ENCODE data around the gene PRDX5. TPM values are rescaled to one million over a fixed set of nuclear protein-coding genes. Genes with fewer than 3 reads are reported as not detected.

The PRDX5 gene
- total RNA-seq, result 202 TPM

DNA sequence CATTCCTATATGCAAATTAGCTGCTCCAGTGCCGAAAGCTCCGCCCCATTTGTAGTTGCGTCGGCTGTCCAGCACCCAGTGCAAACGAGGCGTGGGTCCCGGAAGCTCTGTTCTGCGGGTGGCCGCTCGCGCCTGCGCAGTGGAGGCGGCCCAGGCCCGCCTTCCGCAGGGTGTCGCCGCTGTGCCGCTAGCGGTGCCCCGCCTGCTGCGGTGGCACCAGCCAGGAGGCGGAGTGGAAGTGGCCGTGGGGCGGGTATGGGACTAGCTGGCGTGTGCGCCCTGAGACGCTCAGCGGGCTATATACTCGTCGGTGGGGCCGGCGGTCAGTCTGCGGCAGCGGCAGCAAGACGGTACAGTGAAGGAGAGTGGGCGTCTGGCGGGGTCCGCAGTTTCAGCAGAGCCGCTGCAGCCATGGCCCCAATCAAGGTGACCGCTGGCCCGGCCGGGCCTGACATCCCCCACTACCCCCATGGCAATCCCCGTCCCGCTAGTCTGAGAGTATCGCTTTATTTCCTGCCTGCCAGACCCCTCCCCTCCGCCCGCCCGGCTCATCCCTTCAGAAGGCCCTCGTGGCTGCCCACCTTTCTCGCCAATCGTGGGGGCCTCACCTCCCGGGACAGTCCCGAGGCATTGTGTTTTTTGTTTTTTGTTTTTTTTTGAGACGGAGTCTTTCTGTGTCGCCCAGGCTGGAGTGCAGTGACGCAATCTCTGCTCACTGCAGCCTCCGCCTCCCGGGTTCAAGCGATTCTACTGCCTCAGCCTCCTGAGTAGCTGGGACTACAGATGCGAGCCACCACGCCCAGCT lies at the start of gene PRDX5:
TSS of gene PRDX5 (plus strand) at position 161 of the 805 bp plus-strand sequence. CDS start at position 256, 95 bp downstream.
- peak; percentile 97 for DNase-seq (ENCODE audit: low spot score)

GRCh38 chr11:64268893-64269539 lies 48.9 kb upstream of the PRDX5 start:
- DNase-seq (ENCODE audit: low spot score), result peak; percentile 47

DNA sequence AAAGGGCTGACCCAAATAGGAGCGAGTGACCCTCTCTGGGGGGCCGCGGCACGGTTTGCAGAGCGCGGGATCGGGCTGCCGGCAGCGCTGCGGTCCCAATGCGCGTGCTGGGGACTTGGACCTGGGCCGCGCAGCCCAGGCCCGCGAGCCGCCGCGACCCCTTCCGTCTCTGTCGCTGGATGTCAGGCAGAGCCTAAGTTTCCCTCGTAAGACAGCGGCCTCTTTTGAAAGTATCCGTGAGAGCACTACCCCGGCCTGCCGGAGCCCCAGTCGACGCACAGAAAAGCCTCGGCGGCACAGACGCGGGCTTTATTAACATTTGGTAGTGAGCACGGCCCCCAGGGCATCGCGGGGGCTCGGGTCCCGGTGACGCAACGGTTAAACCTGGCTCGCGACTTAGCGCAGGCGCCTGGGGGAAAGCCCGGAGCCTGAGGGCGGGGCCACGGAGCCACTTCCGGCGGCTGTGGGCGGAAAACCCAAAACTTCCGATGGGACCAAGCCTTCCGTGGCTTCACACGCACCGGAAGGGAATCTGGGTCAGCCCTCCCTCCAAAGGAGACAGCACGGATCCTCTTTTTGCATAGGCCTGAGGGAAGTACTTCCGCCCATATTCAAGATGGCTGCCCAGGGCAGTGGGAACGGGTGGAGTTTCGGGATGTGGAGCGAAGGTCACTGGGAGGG lies 48.2 kb upstream of the PRDX5 start:
- peak; percentile 98 for DNase-seq (ENCODE audit: low spot score)

DNA sequence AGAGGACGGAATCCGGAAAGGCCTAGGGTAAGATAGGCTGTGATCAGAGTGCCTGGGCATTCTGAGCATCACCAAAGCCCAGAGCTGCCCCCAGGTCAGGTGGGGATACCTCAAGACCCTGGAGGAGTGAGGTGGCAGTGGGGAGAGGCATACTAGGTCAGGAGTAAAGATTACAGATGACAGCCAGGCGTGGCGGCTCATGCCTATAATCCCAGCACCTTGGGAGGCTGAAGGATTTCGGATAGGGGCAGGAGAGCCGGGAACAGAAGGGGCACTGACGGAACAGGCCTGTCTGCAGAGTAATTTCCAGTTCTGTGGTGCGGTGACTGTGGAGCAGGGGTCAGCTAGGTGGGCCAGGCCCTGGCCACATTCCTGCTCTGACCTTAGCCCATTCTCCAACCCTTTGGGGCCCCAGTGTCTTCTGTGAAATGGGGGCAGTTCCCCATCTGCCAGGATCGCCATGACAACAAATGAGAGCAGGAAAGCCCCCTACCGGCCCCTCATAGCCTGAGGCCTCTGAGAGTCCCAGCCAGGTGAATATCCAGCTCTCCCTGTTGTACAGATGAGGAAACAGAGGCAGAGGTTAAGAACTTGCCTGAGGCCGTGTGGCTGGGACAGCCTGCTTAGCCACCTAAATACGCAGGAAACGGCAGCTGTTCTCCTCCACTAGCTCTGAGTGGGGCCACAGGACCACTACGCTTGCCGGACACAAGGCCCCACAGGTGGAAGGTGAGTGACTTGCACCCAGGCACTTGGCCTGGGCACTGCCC lies 42.7 kb upstream of the PRDX5 start:
- no peak for DNase-seq (ENCODE audit: low spot score)

GRCh38 chr11:64275841-64276240 lies 42.1 kb upstream of the PRDX5 start:
- no peak for DNase-seq (ENCODE audit: low spot score)

- no peak for DNase-seq (ENCODE audit: low spot score)
Measured at GRCh38 chr11:64276653-64277431, 41.1 kb upstream of the PRDX5 start.

DNA sequence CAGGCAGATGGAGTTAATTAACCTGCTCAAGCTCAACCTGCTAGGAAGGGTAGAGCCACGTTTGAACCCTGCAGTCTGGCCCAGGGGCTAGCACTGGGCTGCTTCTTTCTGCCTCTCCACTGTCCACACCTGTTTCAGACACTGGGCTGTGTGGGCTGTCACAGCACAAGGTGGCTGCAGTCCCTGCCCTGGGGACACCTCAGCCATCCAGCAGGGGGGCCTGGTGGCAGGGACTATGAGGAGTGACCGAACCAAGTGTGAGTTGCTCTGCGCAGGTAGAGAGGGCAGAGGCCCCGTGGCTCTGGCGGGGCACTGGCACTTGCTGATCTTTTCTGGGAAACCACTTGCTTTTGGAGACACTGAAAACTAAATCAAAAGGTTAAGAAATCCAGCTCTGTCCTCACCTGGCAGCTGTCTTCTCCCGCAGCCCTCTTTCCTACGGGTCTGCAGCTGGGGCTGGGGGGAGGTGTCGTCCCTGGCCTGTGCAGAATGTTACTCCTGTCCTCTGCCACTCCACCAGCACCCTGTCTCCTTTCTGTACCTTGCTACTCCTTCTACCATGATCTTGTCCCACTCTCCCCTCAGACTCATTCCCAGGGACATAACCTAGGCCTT lies 39.2 kb upstream of the PRDX5 start:
- no peak for DNase-seq (ENCODE audit: low spot score)

GRCh38 chr11:64281957-64282770 lies 35.8 kb upstream of the PRDX5 start:
- DNase-seq (ENCODE audit: low spot score), result no peak

GRCh38 chr11:64283092-64283491 lies 34.8 kb upstream of the PRDX5 start:
- DNase-seq (ENCODE audit: low spot score), result no peak

DNA sequence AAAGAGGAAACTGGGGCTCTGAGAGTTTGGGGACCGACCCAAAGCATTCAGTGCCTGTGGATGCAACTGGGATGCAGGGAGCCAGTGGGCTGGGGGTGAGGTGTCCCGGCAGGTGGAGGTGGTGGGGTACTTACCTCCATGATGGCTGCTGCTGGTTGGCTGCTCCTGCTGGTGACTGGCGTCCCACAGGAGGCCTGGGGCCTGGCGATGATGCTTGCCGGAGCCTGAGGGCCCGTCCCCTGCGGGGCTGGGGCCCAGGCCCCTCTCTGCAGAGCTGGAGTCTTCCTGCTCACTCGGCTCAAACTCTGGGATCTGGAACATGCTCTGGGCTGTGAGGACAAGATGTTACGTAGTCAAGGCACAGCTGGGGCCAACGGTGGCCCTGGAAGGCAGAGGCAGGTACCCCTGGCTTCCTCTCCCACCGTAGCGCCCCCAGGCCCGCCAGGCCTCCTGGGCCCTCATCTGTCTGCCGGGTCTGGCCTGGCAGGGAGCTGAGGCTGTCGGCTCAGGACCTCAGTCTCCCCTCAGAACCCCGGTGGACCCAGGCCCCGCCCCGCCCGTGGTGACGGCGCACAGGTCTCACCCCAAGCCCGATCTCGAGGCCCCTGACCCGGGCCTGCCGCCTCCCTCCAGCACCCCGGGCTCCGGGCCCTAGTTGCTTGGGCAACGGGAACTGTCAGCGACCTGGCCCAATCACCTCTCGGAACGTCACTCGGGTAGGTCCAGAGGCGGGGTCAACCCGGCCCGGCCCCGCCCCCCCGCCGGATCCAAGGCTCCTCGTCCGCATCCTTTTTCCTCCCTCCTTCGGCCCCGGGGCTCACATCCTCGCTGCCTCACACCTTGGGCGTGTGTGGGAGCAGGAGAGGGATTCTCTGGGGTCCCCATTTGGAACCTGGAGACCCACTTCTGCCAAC lies 33.6 kb upstream of the PRDX5 start, which contains the start of gene BAD:
TSS of gene BAD (minus strand) at position 618 of the 914 bp plus-strand sequence. CDS start at position 321, 297 bp downstream.
- peak; percentile 96 for DNase-seq (ENCODE audit: low spot score)

- peak; percentile 85 for DNase-seq (ENCODE audit: low spot score)
Measured at GRCh38 chr11:64284962-64285884, 32.7 kb upstream of the PRDX5 start, which contains the start of gene GPR137. Gene GPR137 (plus strand): TSS chr11:64285848. CDS start chr11:64286525, 677 bp downstream.

DNA sequence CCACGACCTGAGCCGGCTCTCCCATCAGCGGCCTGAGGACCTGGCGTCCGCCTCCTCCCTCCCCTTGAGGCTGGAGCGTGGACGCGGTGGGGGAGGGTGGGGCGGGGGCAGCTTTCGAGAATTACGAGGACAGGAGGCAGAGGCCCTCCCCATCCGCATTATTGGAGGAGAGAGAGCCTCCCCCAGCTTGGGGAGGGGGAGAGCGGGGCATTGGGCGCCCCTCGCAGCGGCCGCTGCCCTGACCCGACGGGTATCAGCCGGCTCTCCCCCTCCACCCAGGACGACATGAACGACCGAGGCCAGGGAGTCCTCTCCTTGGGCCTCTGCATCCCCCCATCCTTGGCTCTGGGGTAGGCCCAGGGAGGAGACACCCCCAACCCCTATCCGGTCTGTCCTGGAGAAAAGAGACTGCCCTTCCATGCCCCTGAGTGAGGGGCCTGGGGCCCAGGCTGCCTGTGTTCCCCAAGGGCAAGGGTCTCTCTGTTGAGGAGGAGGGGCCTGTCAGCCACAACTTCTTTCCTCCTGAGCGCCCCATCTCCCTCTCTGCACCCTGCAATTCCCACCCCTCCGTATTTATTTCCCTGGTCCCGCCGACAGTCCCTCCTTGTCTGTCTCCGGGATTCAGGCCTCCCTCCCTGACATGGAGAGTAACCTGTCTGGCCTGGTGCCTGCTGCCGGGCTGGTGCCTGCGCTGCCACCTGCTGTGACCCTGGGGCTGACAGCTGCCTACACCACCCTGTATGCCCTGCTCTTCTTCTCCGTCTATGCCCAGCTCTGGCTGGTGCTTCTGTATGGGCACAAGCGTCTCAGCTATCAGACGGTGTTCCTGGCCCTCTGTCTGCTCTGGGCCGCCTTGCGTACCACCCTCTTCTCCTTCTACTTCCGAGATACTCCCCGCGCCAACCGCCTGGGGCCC lies 31.8 kb upstream of the PRDX5 start:
- DNase-seq (ENCODE audit: low spot score), result no peak

DNA sequence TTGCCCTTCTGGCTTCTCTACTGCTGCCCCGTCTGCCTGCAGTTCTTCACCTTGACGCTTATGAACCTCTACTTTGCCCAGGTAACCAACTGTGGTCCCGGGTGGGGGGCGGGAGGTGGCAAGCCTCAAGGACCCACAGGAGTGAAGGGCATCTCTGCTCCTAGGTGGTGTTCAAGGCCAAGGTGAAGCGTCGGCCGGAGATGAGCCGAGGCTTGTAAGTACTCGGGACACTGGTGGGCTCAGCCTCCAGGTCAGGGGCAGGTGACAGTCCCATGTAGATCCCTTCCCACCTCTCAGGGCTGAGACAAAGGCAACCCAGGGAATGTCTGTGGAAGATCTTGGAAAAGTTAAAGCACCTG lies 31.1 kb upstream of the PRDX5 start:
- no peak for DNase-seq (ENCODE audit: low spot score)

DNA sequence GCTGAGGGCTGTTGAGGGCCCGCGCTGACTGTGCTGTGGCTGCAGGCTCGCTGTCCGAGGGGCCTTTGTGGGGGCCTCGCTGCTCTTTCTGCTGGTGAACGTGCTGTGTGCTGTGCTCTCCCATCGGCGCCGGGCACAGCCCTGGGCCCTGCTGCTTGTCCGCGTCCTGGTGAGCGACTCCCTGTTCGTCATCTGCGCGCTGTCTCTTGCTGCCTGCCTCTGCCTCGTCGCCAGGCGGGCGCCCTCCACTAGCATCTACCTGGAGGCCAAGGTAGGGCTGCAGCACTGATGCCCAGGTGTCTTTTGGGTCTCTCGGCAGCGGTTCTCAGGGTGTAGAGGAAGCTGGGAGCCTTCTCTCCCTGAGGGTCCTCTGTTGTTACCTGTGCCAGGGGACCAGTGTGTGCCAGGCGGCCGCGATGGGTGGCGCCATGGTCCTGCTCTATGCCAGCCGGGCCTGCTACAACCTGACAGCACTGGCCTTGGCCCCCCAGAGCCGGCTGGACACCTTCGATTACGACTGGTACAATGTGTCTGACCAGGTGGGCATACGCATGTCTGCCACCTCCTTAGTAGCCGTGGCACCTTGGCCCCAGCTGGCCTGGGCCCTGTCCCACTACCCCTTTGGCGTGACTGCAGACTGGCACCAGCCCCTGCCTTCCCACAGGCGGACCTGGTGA lies 30.1 kb upstream of the PRDX5 start:
- DNase-seq (ENCODE audit: low spot score), result no peak

- no peak for DNase-seq (ENCODE audit: low spot score)
Measured at GRCh38 chr11:64288353-64288750, 29.6 kb upstream of the PRDX5 start.
